Memory B cell (primary cell): ENCODE measurements around the gene MYO19.
"Not testable (repeated sequence)": the region's sequence is repeated elsewhere in the genome, so short reads cannot be mapped to it uniquely, and the experiment has no call there.

Source experiments
- ATAC-seq: fragments of 150-1000 bp; cut with Tn5 transposase; 2 replicates; pipeline ENCODE4 v1.10.0; 2021; ENCODE audit warnings: low read depth, mild to moderate bottlenecking, moderate library complexity
- DNase-seq, 2 donors: peaks; one replicate each; pipeline ENCODE4 v3.0.0; 2022; ENCODE audit warnings: low spot score in 2 of 2
- H3K27ac Mint-ChIP-seq: one replicate; pipeline ENCODE4 v1.8.0; 2022; ENCODE audit warnings: mild to moderate bottlenecking, moderate library complexity, mixed read lengths
- H3K27me3 Mint-ChIP-seq: one replicate; pipeline ENCODE4 v1.8.0; 2022; ENCODE audit warnings: mixed read lengths
- H3K36me3 Mint-ChIP-seq: one replicate; pipeline ENCODE4 v1.8.0; 2022; ENCODE audit warnings: mild to moderate bottlenecking, mixed read lengths
- H3K4me1 Mint-ChIP-seq: one replicate; pipeline ENCODE4 v1.8.0; 2022; ENCODE audit warnings: mixed read lengths
- H3K4me3 Mint-ChIP-seq: one replicate; pipeline ENCODE4 v1.8.0; 2022; ENCODE audit warnings: mild to moderate bottlenecking, moderate library complexity, mixed read lengths
- H3K9me3 Mint-ChIP-seq: one replicate; pipeline ENCODE4 v1.8.0; 2022; ENCODE audit warnings: mixed read lengths

Gene MYO19

DNA sequence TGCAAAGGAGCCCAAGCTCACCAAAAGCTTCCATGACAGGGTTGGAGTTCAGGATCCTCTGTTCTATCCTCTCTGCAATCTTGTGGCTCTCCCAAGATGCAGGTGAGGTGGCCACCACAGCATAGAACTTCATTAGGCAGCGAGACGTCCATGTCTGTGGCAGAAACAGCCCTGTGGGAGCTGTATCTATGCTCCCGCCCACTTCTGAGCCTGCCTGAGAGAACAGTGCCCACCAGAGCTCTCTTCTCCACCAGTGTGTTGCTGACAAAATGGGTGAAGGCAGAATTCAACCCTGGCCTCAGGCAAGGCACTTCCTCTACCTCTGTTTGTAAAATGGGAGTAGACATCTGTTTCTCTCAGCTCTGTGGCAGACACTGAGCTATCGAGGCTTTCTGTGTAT, 18.8 kb downstream of the MYO19 start:
- DNase-seq, result no peak
- peaks cover 1% of the 10 kb centered on the region for H3K9me3 Mint-ChIP-seq
- peaks cover 6% of the 10 kb centered on the region for H3K36me3 Mint-ChIP-seq
- no peaks in the 10 kb centered on the region for H3K27me3 Mint-ChIP-seq
- H3K4me1 Mint-ChIP-seq, result peaks cover 2% of the 10 kb centered on the region
- no peak for ATAC-seq
- no peak overlapping the region for H3K27ac Mint-ChIP-seq
- H3K4me3 Mint-ChIP-seq, result no peak overlapping the region

DNA sequence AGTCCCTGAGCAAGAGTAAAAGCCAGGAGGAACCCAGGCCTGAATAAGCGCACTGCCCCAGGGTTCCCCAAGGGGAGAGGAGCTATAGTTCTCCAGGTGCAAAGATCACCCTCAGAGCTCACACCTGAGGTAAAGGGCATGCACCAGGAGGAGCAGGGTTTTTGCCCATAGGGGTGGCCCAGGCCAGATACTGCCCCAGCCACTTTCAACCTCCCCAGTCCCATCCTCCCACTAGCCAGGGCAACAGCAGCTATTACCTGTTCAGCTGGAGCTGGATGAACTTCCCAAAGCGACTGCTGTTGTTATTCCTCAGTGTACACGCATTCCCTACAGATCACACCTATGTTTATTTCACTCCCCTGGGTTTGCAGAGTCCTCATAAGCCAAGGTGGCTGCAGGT, 19.8 kb downstream of the MYO19 start:
- Mint-ChIP-seq H3K27ac (no peak overlapping the region), H3K36me3 (peaks cover 5% of the 10 kb centered on the region), H3K27me3 (no peaks in the 10 kb centered on the region), H3K4me1 (peaks cover 2% of the 10 kb centered on the region), H3K4me3 (no peak overlapping the region), H3K9me3 (no peaks in the 10 kb centered on the region)
- DNase-seq (no peak), ATAC-seq (no peak)

DNA sequence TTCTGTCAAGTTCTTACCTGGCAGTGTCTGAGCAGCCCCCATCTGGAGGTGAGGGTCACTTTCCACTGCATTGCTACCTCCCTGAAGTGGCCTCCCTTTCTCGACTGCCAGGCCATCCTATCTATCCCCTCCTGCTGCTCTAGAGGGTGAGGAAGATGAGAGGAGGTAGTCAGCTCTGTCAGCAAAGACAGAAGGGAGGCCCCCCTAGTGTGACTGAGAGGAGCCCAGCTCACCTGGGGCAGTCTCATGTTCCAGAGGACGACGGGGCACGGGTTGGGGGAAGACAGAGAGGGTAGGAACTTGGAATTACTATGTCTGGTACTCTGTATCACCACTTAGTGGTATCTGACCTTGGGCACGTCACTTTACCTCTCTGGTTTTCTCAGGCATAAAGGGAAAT, 22.0 kb downstream of the MYO19 start:
- Mint-ChIP-seq H3K27me3 (no peaks in the 10 kb centered on the region), H3K36me3 (peaks cover 5% of the 10 kb centered on the region), H3K4me1 (no peaks in the 10 kb centered on the region), H3K27ac (no peak overlapping the region), H3K9me3 (no peaks in the 10 kb centered on the region), H3K4me3 (no peak overlapping the region)
- DNase-seq (no peak), ATAC-seq (no peak)

DNA sequence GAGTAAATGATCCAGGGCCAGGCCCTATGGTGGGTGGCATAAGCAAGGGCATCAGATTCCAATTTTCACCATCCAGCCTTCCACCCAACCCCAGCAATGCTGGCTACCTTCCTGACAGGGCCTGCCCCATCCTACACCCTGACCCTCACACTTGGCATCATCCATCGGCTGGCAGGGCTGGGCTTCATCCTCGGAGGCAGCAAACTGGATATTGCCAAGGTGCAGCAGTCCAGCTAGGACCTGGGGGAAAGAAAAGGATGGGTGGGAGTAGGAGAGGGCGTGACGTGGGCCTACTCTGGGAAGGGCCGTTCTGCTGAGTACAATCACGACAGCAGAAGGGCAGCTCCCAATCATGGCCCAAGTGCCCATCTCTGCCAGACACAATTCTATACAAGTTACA, 23.5 kb downstream of the MYO19 start:
- Mint-ChIP-seq H3K36me3 (peaks cover 5% of the 10 kb centered on the region), H3K9me3 (no peaks in the 10 kb centered on the region), H3K27me3 (no peaks in the 10 kb centered on the region), H3K4me3 (no peak overlapping the region), H3K27ac (no peak overlapping the region), H3K4me1 (no peaks in the 10 kb centered on the region)
- DNase-seq (no peak), ATAC-seq (no peak)

DNA sequence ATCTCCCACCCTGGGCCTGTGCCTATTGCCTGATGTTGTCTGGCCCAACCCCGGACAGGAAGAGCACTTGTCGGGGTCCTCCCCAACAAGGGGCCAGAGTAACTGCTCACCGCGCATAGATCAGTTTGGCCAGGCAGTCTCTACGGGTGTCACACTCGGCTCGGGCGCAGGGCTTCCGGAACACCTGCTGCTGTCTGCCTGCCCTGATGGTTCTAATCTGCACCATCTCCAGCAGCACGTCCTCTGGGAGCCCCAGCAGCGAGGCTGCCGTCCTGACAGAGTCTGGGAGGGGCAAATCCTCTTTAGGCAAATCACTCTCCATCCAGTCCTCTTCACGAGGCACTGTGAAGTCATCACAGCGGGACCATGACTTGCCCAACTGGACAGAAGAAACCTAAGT, 24.0 kb downstream of the MYO19 start:
- DNase-seq (no peak), ATAC-seq (no peak)
- no peaks in the 10 kb centered on the region for H3K27me3 Mint-ChIP-seq
- H3K27ac Mint-ChIP-seq, result no peak overlapping the region
- no peaks in the 10 kb centered on the region for H3K9me3 Mint-ChIP-seq
- no peaks in the 10 kb centered on the region for H3K4me1 Mint-ChIP-seq
- peaks cover 7% of the 10 kb centered on the region for H3K36me3 Mint-ChIP-seq
- H3K4me3 Mint-ChIP-seq, result no peak overlapping the region

DNA sequence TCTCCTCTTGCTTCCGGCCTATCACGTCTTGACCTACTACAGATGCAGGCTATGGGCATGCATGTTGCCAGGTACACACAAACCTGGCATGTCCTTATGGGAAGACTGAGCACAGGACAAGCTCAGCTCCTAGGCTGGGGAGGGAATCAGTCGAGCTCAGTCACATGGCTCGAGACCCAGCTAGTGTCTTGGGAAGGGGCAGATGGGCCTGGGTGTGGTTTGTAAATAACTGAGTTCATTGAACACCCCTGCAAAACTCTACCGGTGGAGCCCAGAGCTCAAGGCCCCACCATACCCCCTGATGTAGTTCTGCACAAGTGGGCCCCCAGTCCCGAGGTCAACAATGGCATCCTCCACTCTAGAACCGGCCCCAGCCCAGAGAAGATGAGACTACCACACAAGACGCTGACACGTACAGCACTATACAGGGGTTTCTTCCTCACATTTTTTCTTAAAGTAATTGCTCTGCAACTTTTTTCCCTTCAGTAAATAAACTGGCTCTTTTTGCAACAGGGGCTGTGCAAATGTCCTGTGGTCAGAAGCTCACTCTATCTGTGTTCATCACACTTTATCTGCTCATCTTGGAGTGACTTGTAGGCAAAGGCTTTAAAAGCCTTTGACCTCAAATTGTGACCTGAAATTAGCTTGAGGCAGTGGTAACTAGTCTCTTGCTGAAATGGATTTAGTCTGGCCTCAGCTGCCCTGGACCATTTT, 25.2 kb downstream of the MYO19 start:
- H3K9me3 Mint-ChIP-seq, result no peaks in the 10 kb centered on the region
- H3K27me3 Mint-ChIP-seq, result no peaks in the 10 kb centered on the region
- H3K4me1 Mint-ChIP-seq, result no peaks in the 10 kb centered on the region
- no peak overlapping the region for H3K27ac Mint-ChIP-seq
- no peak for DNase-seq
- H3K4me3 Mint-ChIP-seq, result no peak overlapping the region
- no peak for ATAC-seq
- peaks cover 10% of the 10 kb centered on the region for H3K36me3 Mint-ChIP-seq

DNA sequence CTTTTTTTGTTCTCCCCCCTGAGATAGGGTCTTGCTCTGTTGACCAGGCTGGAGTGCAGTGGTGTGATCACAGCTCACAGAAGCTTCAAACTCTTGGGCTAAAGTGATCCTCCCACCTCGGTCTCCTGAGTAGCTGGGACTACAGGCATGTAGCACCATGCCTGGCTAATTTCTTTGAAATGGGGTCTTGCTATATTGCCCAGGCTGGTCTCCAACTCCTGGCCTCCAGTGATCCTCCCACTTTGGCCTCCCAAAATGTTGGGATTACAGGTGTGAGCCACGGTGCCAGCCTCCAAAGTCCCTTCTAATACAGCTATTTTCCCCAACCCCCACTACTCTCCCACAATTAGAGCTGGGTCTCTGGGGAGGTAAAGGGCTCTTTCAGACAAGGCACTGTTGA, 26.2 kb downstream of the MYO19 start:
- not testable (repeated sequence) for H3K27ac Mint-ChIP-seq, H3K9me3 Mint-ChIP-seq, H3K27me3 Mint-ChIP-seq, DNase-seq, H3K4me1 Mint-ChIP-seq, H3K4me3 Mint-ChIP-seq, ATAC-seq
- peaks cover 11% of the 10 kb centered on the region for H3K36me3 Mint-ChIP-seq

DNA sequence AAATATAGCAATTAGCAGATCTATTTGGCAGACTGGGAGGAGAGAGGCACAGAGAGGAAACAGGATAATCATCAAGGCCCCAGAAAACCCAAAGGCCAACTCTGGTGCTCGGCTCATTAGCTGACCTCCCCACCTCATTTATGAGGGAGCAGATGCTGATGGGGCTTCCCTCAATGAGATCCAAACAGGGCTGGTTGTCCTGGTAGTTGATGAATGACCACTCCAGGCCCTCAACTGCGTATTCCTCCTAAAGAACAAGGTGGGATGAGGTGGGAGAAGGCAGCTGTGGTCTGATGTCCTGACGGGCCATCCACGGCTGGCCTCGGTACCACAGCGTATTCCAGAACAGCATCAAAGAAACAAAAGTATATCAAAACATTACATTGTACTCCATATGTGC, 27.4 kb downstream of the MYO19 start:
- Mint-ChIP-seq H3K27me3 (no peaks in the 10 kb centered on the region), H3K36me3 (peaks cover 12% of the 10 kb centered on the region), H3K9me3 (no peaks in the 10 kb centered on the region), H3K4me3 (no peak overlapping the region), H3K4me1 (no peaks in the 10 kb centered on the region), H3K27ac (no peak overlapping the region)
- ATAC-seq (no peak), DNase-seq (no peak)

DNA sequence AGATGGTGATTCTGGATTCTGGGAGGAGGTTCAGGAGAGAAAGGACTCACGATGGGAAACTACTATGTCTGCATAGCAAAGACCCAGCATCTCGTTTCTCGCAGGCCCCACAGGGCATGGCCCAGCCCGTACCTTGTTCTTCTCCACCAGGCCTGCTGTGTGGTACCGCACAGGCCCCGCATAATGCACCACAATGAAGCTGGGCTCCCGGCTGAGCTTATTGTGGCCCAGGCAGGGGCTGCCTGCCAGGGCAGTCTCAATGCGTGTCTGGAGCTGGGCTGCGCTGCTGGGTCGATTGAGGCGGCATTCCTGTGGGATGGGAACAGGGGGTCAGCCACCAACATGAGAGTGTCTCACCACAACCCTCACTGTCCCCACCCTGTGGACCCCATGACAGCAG, 27.8 kb downstream of the MYO19 start:
- H3K4me3 Mint-ChIP-seq, result no peak overlapping the region
- H3K27me3 Mint-ChIP-seq, result no peaks in the 10 kb centered on the region
- no peak overlapping the region for H3K27ac Mint-ChIP-seq
- H3K9me3 Mint-ChIP-seq, result no peaks in the 10 kb centered on the region
- DNase-seq, result no peak
- peaks cover 13% of the 10 kb centered on the region for H3K36me3 Mint-ChIP-seq
- no peaks in the 10 kb centered on the region for H3K4me1 Mint-ChIP-seq
- ATAC-seq, result no peak

DNA sequence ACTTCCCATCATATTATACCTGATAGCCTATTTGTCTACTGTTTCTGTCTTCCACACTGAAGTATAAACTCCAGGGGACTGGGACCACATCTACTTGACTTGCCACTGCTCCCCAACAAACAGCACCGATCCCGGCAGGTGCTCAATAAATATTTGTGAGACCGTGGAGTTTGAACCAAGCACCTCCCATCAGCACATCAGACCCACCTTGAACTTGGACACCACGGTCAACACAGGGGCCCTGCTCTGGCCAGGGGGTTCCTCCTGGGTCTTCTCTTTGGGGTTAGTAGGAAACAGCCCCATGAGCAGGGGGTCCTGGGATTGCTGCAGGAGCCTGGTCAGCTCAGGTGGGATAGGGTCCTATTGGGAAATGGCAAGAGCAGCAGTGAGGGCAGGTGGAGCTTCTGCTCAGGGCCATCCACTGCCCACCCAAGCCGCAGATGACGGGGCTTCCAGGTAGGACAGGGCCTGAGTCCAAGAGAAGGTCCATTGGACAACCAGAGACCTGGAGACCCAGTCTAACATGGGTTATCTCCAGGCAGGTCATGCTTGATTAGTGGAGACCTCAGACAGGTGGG, 28.3 kb downstream of the MYO19 start:
- DNase-seq (no peak), ATAC-seq (no peak)
- Mint-ChIP-seq H3K27me3 (no peaks in the 10 kb centered on the region), H3K9me3 (no peaks in the 10 kb centered on the region), H3K4me3 (no peak overlapping the region), H3K4me1 (no peaks in the 10 kb centered on the region), H3K27ac (no peak overlapping the region), H3K36me3 (peaks cover 13% of the 10 kb centered on the region)

DNA sequence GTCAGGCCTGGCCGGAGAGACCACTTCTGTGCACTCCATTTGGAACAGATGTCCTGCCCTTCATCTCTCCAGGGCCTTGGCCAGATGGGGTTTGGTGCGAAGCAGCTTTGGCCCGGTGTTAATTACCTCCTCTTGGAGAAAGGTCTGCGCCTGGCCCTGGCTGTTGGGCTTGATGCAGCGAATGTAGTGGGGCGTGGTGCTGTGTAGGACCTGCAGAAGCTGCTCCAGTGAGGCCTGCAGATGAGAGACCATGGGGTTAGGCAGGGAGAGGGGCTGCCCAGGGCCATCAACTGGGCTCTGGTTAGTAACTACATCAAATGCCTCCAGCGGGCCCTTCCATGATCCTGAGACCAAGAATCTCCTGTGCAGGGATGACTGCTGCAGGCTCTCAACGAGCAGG, 29.5 kb downstream of the MYO19 start:
- no peaks in the 10 kb centered on the region for H3K9me3 Mint-ChIP-seq
- no peak for ATAC-seq
- no peaks in the 10 kb centered on the region for H3K27me3 Mint-ChIP-seq
- no peak overlapping the region for H3K27ac Mint-ChIP-seq
- H3K4me3 Mint-ChIP-seq, result no peak overlapping the region
- H3K36me3 Mint-ChIP-seq, result peaks cover 8% of the 10 kb centered on the region
- H3K4me1 Mint-ChIP-seq, result no peaks in the 10 kb centered on the region
- no peak for DNase-seq

DNA sequence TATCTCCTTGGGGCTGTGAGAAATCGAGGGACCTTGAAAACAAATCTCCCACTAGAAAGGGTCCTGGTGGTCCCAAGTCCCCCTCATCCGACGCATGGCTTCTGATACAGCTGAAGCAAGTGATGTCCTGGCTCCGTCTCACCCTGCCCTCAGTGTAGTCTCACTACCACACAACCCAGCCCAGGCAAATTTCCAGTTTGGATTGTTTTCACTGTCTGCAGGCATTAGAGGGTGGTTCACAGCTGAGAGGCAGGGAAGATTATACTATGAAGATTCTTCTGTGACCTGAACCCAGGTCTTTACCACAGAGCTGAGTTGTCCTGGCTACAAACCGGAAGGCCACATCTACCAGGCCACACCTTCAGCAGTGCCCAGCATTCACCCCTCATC, 30.5 kb downstream of the MYO19 start:
- H3K9me3 Mint-ChIP-seq, result no peaks in the 10 kb centered on the region
- H3K4me3 Mint-ChIP-seq, result no peak overlapping the region
- H3K27ac Mint-ChIP-seq, result peak overlapping the region; percentile 24
- peaks cover 8% of the 10 kb centered on the region for H3K36me3 Mint-ChIP-seq
- no peaks in the 10 kb centered on the region for H3K4me1 Mint-ChIP-seq
- DNase-seq, result no peak
- no peak for ATAC-seq
- H3K27me3 Mint-ChIP-seq, result no peaks in the 10 kb centered on the region

DNA sequence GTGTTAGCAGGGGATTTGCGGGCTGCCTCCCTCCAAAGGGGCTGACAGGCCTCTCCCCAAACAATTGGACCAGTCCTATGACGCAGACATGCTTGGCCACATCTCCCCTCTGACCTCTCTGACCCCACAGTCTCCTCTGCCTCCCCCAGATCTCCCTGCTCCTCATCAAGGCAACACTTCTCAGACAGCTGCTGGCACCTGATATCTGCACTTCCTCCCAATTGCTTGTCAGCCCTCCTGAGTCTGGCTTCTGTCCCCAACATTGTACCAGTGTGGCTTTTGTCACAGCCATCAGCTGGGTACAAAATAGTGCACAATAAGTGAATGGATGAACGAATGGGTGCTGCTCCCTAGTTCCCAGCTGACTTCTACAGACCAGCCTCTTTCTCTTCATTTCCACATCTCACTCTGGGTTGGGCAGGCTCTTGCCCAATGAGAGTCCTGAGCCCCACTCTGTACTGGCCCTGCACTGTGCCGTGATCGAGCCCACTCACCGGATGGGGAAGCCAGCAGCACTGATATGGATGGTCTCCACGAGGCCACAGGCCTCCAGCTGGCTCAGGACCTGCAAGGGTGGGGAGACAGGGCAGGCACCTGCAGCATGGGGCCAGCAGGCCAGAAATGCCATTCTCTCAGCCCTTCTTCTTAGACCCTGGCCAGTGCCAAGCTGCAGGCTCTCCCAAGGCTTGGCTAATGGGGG, 31.1 kb downstream of the MYO19 start:
- H3K27me3 Mint-ChIP-seq, result no peaks in the 10 kb centered on the region
- ATAC-seq, result no peak
- no peak for DNase-seq
- no peak overlapping the region for H3K4me3 Mint-ChIP-seq
- peaks cover 8% of the 10 kb centered on the region for H3K36me3 Mint-ChIP-seq
- H3K4me1 Mint-ChIP-seq, result no peaks in the 10 kb centered on the region
- H3K9me3 Mint-ChIP-seq, result no peaks in the 10 kb centered on the region
- no peak overlapping the region for H3K27ac Mint-ChIP-seq

DNA sequence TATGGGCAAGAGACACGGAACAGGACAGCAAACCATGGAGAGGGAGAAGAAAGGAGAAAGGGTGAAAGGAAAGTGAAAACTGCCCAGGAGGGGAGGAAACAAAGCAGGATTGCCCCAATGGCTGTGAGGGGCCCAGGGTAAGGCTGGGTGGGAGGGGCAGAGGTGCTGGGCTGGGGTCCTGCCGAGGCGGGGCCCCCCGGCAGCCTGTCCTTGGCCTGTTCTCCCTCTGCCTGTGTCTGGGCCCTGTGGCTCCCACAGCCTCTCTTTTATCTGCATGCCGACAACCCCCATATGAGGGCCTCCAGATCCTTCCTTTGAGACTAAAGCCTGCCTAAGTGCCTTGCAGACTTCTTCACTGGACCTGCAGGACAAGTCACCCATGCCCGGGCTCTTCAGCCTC, 32.7 kb downstream of the MYO19 start:
- Mint-ChIP-seq H3K27ac (no peak overlapping the region), H3K4me1 (no peaks in the 10 kb centered on the region), H3K4me3 (no peak overlapping the region), H3K9me3 (no peaks in the 10 kb centered on the region), H3K36me3 (peaks cover 8% of the 10 kb centered on the region), H3K27me3 (no peaks in the 10 kb centered on the region)
- DNase-seq (no peak), ATAC-seq (no peak)

DNA sequence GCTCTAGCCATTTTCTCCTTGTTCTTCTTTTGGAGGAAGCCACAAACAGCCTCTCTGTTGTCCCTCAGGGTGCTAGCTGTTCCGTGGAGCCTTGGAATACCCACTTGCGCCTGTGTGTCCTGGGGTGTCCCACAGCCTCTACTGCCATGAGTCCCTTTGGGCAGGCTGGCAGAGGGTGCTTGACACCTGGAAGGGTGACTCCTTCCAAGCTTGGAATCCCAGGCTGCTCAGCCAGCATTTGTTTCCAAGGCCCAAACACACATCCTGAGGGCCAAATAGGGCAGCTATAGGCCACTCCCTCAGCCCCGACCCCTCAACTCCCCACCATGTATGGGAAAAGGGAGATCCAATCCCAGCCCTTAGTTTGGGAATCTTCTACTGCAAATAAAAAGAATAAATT, 33.3 kb downstream of the MYO19 start:
- no peak for ATAC-seq
- DNase-seq, result no peak
- H3K36me3 Mint-ChIP-seq, result peaks cover 8% of the 10 kb centered on the region
- H3K4me3 Mint-ChIP-seq, result no peak overlapping the region
- H3K4me1 Mint-ChIP-seq, result no peaks in the 10 kb centered on the region
- no peaks in the 10 kb centered on the region for H3K27me3 Mint-ChIP-seq
- H3K27ac Mint-ChIP-seq, result no peak overlapping the region
- no peaks in the 10 kb centered on the region for H3K9me3 Mint-ChIP-seq
